Heart right ventricle (tissue), 16 donors: ENCODE results near the gene ABCC8. TPM values are rescaled to one million over a fixed set of nuclear protein-coding genes. Genes with fewer than 3 reads are reported as not detected.

Experiments
- ATAC-seq, 8 donors: fragments of 200-7000 bp; cut with Tn5 transposase; one replicate each; pipeline ENCODE4 v1.9.1; 2020; ENCODE audit warnings: mild to moderate bottlenecking in 8 of 8, moderate library complexity in 8 of 8, moderate number of reproducible peaks in 1 of 8
- DNase-seq, 2 donors: peaks; one replicate each; pipeline ENCODE4 v3.0.0-alpha.2; 2020
- H3K27ac ChIP-seq, 10 donors: fragments of 200-600 bp; sonication (generic) in 2 of 10; one replicate each; pipeline versions ENCODE4 v1.5.0 to v1.8.0; 2020 to 2022; ENCODE audit warnings: mild to moderate bottlenecking in 3 of 10
- H3K27me3 ChIP-seq, 7 donors: fragments of 200-600 bp; one replicate each; pipeline ENCODE4 v1.8.0; 2021 to 2022; ENCODE audit warnings: mild to moderate bottlenecking in 2 of 7
- H3K36me3 ChIP-seq, 9 donors: fragments of 200-600 bp; sonication (generic) in 1 of 9; one replicate each; pipeline versions ENCODE4 v1.5.0 to v1.8.0; 2020 to 2022; ENCODE audit warnings: mild to moderate bottlenecking in 2 of 9
- H3K4me1 ChIP-seq, 9 donors: fragments of 200-600 bp; sonication (generic) in 1 of 9; one replicate each; pipeline versions ENCODE4 v1.5.0 to v1.8.0; 2020 to 2022; ENCODE audit warnings: mild to moderate bottlenecking in 4 of 9
- H3K4me3 ChIP-seq, 10 donors: fragments of 200-600 bp; sonication (generic) in 2 of 10; one replicate each; pipeline versions ENCODE4 v1.5.0 to v1.8.0; 2020 to 2022; ENCODE audit warnings: mild to moderate bottlenecking in 7 of 10, moderate library complexity in 2 of 10
- H3K9me3 ChIP-seq, 11 donors: fragments of 200-600 bp in 10 of 11; sonication (generic) in 2 of 11; one replicate each; pipeline versions ENCODE4 v1.5.0 to v1.8.0; 2013 to 2022; ENCODE audit warnings: mild to moderate bottlenecking in 2 of 11, control low read depth in 1 of 11, moderate library complexity in 1 of 11
- CTCF ChIP-seq, 9 donors: fragments of 200-600 bp; sonication (generic) in 2 of 9; IDR thresholded peaks; one replicate each; pipeline versions ENCODE4 v1.5.0 to v1.8.0; 2021 to 2022; ENCODE audit warnings: antibody characterized with exemption in 9 of 9, mild to moderate bottlenecking in 5 of 9, moderate library complexity in 1 of 9
- WGBS, 2 donors: extraction: QIAGEN DNeasy Blood & Tissue Kit; methylation state at CpG; one replicate each; pipeline ENCODE4 v1.1.7; 2013; ENCODE audit warnings: inconsistent platforms in 1 of 2; 5-methylcytosine and 5-hydroxymethylcytosine counted together
- intact Hi-C, 10 donors: fragments of 100-400 bp; cut with DNase I; formaldehyde crosslinking; loops; one replicate each; pipeline versions ENCODE4 v1.11.1 to v1.14.2; 2022
- polyA plus RNA-seq, 2 donors: library from polyadenylated mRNA; stranded (reverse); fragments of 200-250 nt; gene quantifications; one replicate each; pipeline ENCODE4 v1.2.3, GENCODE V29; 2013
- total RNA-seq, 10 donors: library from RNA; stranded (reverse); fragmentation: NEBNext Ultra II Directional in 3 of 10; extraction: Animal tissue kit (Norgen Biotek cat#: 25700) in 3 of 10; gene quantifications; one replicate each; pipeline versions ENCODE4 v1.2.1 to v1.2.4, GENCODE V29; 2021 to 2023
- donor health status: Arrhythmogenic right ventricular cardiomyopathy.
- donor health status: ischemic (EF 13 %, LVEDD 7.1; RV severe dilation, severe dysfunction).
- donor health status: healthy with polysubstance abuse.
- donor health status: DM: no; HTN: yes; CAD: no.
- donor health status: DM: no; HTN: no; CAD: no.
- donor health status: ischemic (EF 25% LVEDD 6.9; RV normal size, moderate dysfunction).
- donor health status: ischemic (EF 25% LVEDD 5.7; RV mildly dilated, moderate dysfunction).
- donor health status: healthy.
- donor health status: DM: yes; HTN: yes; CAD: no.
- donor health status: Ischemic cardiomyopathy.
- donor health status: ischemic (EF 35%, LVEDD 5.7; RV mildly dilated, moderate dysfunction).
- donor health status: nonischemic (EF 11% LVEDD 7.7; RV severe dilation, severe dysfunction).
- donor health status: DM: yes; HTN: yes; CAD: no.
- donor health status: PGD.
- donor health status: ischemic (EF 29% LVEDD 5.4; RV normal size, mild dysfunction).
- donor health status: nonischemic (EF 23%, LVEDD 6.1; RV moderate dilation, normal function).

The ABCC8 gene
- total and polyA plus RNA-seq, 12 donors: 0.47 to 8.6 (median 4.9) TPM

GRCh38 chr11:17403980-17404759, 72.5 kb downstream of the ABCC8 start:
- Histone ChIP-seq H3K4me3 (no peak overlapping the region), H3K9me3 (no peaks in the 10 kb centered on the region), H3K4me1 (peaks cover 5 to 24% (median 19%) of the 10 kb centered on the region in 9 donors), H3K27me3 (no peaks in the 10 kb centered on the region), H3K27ac (no peak overlapping the region), H3K36me3 (no peaks in the 10 kb centered on the region)
- ATAC-seq (no peak), DNase-seq (no peak)
- WGBS, 2 donors: 84 to 89% methylated on average over 18 of the region's 18 CpGs
- intact Hi-C loops: loop anchor here in 1 of 10 donors (5.0 kb wide), 1 partner anchor 93 kb away; no protein-coding TSS in a partner anchor
- no peak for TF ChIP-seq CTCF (IDR thresholded peaks at IDR 0.05)

DNA sequence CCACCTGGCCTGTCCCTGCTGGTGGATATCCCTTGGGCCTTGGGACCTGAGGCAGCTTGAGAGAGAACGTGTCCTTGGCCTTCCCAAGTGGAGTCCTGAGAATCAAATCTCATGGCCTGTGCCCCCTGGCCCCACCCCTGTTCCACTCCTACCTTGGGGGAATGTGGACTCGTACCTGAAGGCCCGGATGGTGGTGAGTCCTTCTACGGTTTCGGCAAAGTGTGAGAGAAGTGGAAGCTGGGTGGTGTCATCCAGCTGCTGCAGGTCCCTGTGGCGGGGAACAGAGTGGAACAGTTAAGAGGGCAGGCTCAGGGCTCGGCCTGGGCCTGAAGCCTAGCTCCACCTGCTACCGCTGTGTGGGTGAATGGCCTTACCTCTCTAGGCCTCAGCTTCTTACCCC, 74.2 kb downstream of the ABCC8 start:
- intact Hi-C loops: loop anchor here in 1 of 10 donors (5.0 kb wide), 1 partner anchor 95 kb away; no protein-coding TSS in a partner anchor
- WGBS, 2 donors: 95 to 96% methylated on average over 8 of the region's 8 CpGs
- no peaks in the 10 kb centered on the region for H3K27me3 ChIP-seq
- ATAC-seq (no peak), DNase-seq (no peak)
- no peaks in the 10 kb centered on the region for H3K9me3 ChIP-seq
- no peaks in the 10 kb centered on the region for H3K36me3 ChIP-seq
- TF ChIP-seq CTCF (IDR thresholded peaks at IDR 0.05): no peak
- peaks cover 5 to 24% (median 19%) of the 10 kb centered on the region in 9 donors for H3K4me1 ChIP-seq
- no peak overlapping the region for H3K27ac ChIP-seq
- H3K4me3 ChIP-seq: no peak overlapping the region

- 90 to 94% methylated on average over 8 of the region's 8 CpGs for WGBS, 2 donors
- Histone ChIP-seq H3K4me1 (peaks cover 5 to 24% (median 19%) of the 10 kb centered on the region in 9 donors), H3K9me3 (no peaks in the 10 kb centered on the region), H3K4me3 (no peak overlapping the region), H3K36me3 (no peaks in the 10 kb centered on the region), H3K27ac (no peak overlapping the region), H3K27me3 (no peaks in the 10 kb centered on the region)
- TF ChIP-seq CTCF (IDR thresholded peaks at IDR 0.05): no peak
- DNase-seq (no peak), ATAC-seq (no peak)
- intact Hi-C loops: loop anchor here in 1 of 10 donors (5.0 kb wide), 1 partner anchor 95 kb away; no protein-coding TSS in a partner anchor
Observed at GRCh38 chr11:17401841-17402240, 74.8 kb downstream of the ABCC8 start.

DNA sequence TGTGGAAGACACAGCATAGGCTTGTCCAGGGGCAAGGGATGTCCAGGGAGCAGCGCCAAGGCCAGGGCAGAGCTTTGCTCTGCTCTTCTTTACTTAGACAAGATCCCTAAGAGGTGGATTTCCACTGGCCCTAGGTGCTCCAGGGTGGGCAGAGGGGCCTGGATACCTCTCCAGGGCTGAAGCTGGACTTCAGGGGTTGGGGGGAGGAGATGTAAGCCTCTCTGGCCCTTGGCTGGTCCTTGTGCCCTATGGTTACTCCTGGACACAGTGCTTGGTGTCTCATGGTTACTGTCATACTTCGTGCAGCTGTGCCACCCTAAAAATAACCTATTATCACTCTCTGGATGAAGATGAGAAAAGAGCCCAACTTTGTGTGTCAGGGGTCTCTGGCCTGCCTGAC, 75.3 kb downstream of the ABCC8 start:
- DNase-seq (no peak), ATAC-seq (no peak)
- H3K4me3 ChIP-seq: no peak overlapping the region
- H3K27me3 ChIP-seq: no peaks in the 10 kb centered on the region
- H3K27ac ChIP-seq: no peak overlapping the region
- no peaks in the 10 kb centered on the region for H3K36me3 ChIP-seq
- WGBS, 2 donors: 64 to 73% methylated on average over 2 of the region's 2 CpGs
- intact Hi-C loops: loop anchor here in 1 of 10 donors (5.0 kb wide), 1 partner anchor 96 kb away; no protein-coding TSS in a partner anchor
- TF ChIP-seq CTCF (IDR thresholded peaks at IDR 0.05): no peak
- H3K4me1 ChIP-seq: peaks cover 5 to 20% (median 14%) of the 10 kb centered on the region in 9 donors
- no peaks in the 10 kb centered on the region for H3K9me3 ChIP-seq
